ENCODE results near the gene DSTYK.
"Not testable (repeated sequence)": the region's sequence is repeated elsewhere in the genome, so short reads cannot be mapped to it uniquely, and the experiment has no call there.

The DSTYK gene

GRCh38 chr1:205241366-205242030 is 30.0 kb upstream of the DSTYK start:
- FAIRE-seq = no peak

- FAIRE-seq = no peak
These were observed 29.1 kb upstream of the DSTYK start for GRCh38 chr1:205240569-205240968.

GRCh38 chr1:205240118-205240517 is 28.6 kb upstream of the DSTYK start:
- FAIRE-seq = no peak

- no peak for FAIRE-seq
These were observed 27.6 kb upstream of the DSTYK start for GRCh38 chr1:205239078-205239477.

- no peak for FAIRE-seq
These were observed 26.3 kb upstream of the DSTYK start for GRCh38 chr1:205237526-205238484.

- no peak for FAIRE-seq
These were observed 25.5 kb upstream of the DSTYK start for GRCh38 chr1:205236951-205237475.

GRCh38 chr1:205236526-205236925 is 25.0 kb upstream of the DSTYK start:
- no peak for FAIRE-seq

GRCh38 chr1:205235951-205236350 is 24.4 kb upstream of the DSTYK start:
- no peak for FAIRE-seq

GRCh38 chr1:205233986-205234385 is 22.5 kb upstream of the DSTYK start:
- not testable (repeated sequence) for FAIRE-seq

- FAIRE-seq = no peak
These were observed 21.5 kb upstream of the DSTYK start for GRCh38 chr1:205232945-205233397.

- no peak for FAIRE-seq
These were observed 20.8 kb upstream of the DSTYK start for GRCh38 chr1:205232127-205232820.

GRCh38 chr1:205230982-205231381 is 19.5 kb upstream of the DSTYK start:
- FAIRE-seq = no peak

GRCh38 chr1:205229916-205230700 is 18.6 kb upstream of the DSTYK start:
- FAIRE-seq = no peak

GRCh38 chr1:205229399-205229871 is 17.9 kb upstream of the DSTYK start:
- no peak for FAIRE-seq

- no peak for FAIRE-seq
These were observed 16.6 kb upstream of the DSTYK start for GRCh38 chr1:205228093-205228521.

- no peak for FAIRE-seq
These were observed 16.1 kb upstream of the DSTYK start, which contains the start of gene TMCC2 for GRCh38 chr1:205227584-205228013. Gene TMCC2, plus strand, starts transcription at chr1:205227946. Its CDS starts 619 bp downstream, at chr1:205228565.

- FAIRE-seq = no peak
These were observed 15.5 kb upstream of the DSTYK start for GRCh38 chr1:205226868-205227583.

- no peak for FAIRE-seq
These were observed 14.6 kb upstream of the DSTYK start for GRCh38 chr1:205225901-205226765.

- FAIRE-seq = no peak
These were observed 13.2 kb upstream of the DSTYK start for GRCh38 chr1:205224736-205225135.

- FAIRE-seq = no peak
These were observed 8.9 kb upstream of the DSTYK start for GRCh38 chr1:205220421-205220820.
